ENCODE measurements around the gene RARS2.

RARS2 gene

DNA sequence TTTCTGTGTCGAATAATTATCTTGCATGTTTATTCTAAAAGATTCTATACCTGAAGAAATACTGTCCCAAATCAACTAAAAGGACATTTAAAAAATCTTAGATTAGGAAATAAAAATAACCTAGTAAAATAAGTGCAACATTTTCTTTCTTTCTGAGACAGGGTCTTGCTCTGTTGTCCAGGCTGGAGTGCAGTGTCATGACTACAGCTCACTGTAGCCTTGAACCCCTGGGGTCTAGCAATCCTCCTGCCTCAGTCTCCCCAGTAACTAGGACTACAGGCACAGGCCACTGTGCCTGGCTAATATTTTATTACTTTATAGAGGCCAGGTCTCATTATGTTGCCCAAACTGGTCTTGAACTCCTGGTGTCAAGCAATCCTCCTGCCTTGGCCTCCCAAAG is 48.7 kb downstream of the RARS2 start:
- Histone ChIP-seq H3K4me1 (ENCODE audit: insufficient read depth, low read length) (no peaks in the 10 kb centered on the region), H3K27me3 (ENCODE audit: control insufficient read depth in 1 of 2, insufficient read depth in 2 of 2, low read length in 2 of 2) (no peaks in the 10 kb centered on the region), H3K4me3 (ENCODE audit: low read depth in 1 of 2, low read length in 2 of 2) (no peak overlapping the region), H3K27ac (ENCODE audit: low read depth, low read length) (no peak overlapping the region), H3K36me3 (ENCODE audit: insufficient read depth, low read length) (peaks cover 26% of the 10 kb centered on the region), H3K9ac (ENCODE audit: low read length) (no peak overlapping the region), H3K9me3 (ENCODE audit: low read length) (no peaks in the 10 kb centered on the region)

DNA sequence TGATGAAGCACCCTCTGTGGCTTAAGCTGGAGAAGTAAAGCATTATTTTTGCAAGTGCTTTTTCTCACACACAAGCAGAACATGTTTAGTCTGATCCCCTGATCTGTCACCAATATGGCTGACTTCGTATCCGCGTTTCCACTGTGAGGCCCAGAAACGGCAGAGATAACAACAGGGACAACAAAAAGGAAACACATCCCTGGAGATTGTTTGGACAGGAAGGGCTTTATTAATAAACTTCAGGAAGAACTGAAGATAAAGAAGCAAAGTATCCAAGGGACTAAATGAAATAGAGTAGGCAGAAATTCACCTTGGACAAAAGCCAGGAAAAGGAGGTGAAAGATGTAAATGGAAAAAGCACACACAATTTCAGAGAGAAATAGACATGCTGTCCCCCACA is 49.2 kb downstream of the RARS2 start:
- no peaks in the 10 kb centered on the region for H3K4me1 ChIP-seq (ENCODE audit: insufficient read depth, low read length)
- H3K9me3 ChIP-seq (ENCODE audit: low read length), result no peaks in the 10 kb centered on the region
- no peak overlapping the region for H3K4me3 ChIP-seq (ENCODE audit: low read depth in 1 of 2, low read length in 2 of 2)
- H3K27ac ChIP-seq (ENCODE audit: low read depth, low read length), result no peak overlapping the region
- no peak overlapping the region for H3K9ac ChIP-seq (ENCODE audit: low read length)
- peaks cover 26% of the 10 kb centered on the region for H3K36me3 ChIP-seq (ENCODE audit: insufficient read depth, low read length)
- no peaks in the 10 kb centered on the region for H3K27me3 ChIP-seq (ENCODE audit: control insufficient read depth in 1 of 2, insufficient read depth in 2 of 2, low read length in 2 of 2)

DNA sequence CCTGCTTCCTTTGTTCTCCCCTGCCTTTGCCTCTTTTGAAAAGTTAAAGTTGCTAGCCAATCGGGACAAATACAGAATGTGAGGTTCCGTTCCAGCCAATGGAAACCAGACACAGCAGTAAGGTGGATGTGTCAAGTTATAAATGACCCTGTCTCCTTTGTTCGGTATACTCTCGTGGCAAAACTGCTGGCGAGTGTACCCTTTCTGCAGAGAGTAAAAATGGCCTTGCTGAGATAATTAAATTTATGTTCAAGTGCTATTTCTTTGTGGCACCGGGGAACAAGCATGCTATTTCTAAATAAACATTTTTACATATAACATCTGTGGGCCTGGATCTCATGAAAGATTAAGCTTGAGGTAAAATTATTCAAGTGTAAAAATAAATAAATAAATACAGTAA is 50.2 kb downstream of the RARS2 start:
- Histone ChIP-seq H3K27ac (ENCODE audit: low read depth, low read length) (no peak overlapping the region), H3K9ac (ENCODE audit: low read length) (no peak overlapping the region), H3K9me3 (ENCODE audit: low read length) (no peaks in the 10 kb centered on the region), H3K4me1 (ENCODE audit: insufficient read depth, low read length) (no peaks in the 10 kb centered on the region), H3K4me3 (ENCODE audit: low read depth in 1 of 2, low read length in 2 of 2) (no peak overlapping the region), H3K27me3 (ENCODE audit: control insufficient read depth in 1 of 2, insufficient read depth in 2 of 2, low read length in 2 of 2) (no peaks in the 10 kb centered on the region), H3K36me3 (ENCODE audit: insufficient read depth, low read length) (peaks cover 19% of the 10 kb centered on the region)

DNA sequence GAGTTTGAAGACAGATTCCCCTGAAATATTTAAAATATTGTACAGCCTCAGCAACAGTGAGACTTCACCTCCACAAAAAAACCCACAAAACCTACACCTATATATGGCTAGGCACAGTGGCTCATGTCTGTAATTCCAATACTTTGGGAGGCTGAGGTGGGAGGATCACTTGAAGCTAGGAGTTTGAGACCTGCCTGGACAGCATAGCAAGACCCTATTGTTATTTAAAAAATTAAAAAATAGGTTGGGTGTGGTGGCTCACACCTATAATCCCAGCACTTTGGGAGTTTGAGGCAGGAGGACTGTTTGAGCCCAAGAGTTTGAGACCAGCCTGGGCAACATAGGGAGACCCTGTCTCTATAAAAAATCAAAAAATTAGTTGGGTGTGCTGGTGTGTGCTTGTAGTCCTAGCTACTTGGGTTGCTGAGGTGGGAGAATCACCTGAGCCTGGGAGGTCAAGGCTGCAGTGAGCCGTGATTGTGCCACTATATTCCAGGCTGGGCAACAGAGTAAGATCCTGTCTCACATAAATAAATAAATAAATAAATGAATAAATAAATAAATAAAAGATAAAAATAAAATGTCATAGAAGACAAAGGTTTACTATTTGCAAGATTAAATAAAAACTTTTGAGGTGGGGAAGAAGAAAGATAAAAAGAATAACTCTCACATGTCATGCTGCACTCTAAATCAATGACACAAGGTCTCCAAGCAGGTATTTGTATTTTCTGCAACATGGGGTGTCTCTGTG is 51.1 kb downstream of the RARS2 start:
- Histone ChIP-seq H3K36me3 (ENCODE audit: insufficient read depth, low read length) (peaks cover 13% of the 10 kb centered on the region), H3K4me3 (ENCODE audit: low read depth in 1 of 2, low read length in 2 of 2) (no peak overlapping the region), H3K4me1 (ENCODE audit: insufficient read depth, low read length) (no peaks in the 10 kb centered on the region), H3K9ac (ENCODE audit: low read length) (no peak overlapping the region), H3K9me3 (ENCODE audit: low read length) (no peaks in the 10 kb centered on the region), H3K27ac (ENCODE audit: low read depth, low read length) (no peak overlapping the region), H3K27me3 (ENCODE audit: control insufficient read depth in 1 of 2, insufficient read depth in 2 of 2, low read length in 2 of 2) (no peaks in the 10 kb centered on the region)

DNA sequence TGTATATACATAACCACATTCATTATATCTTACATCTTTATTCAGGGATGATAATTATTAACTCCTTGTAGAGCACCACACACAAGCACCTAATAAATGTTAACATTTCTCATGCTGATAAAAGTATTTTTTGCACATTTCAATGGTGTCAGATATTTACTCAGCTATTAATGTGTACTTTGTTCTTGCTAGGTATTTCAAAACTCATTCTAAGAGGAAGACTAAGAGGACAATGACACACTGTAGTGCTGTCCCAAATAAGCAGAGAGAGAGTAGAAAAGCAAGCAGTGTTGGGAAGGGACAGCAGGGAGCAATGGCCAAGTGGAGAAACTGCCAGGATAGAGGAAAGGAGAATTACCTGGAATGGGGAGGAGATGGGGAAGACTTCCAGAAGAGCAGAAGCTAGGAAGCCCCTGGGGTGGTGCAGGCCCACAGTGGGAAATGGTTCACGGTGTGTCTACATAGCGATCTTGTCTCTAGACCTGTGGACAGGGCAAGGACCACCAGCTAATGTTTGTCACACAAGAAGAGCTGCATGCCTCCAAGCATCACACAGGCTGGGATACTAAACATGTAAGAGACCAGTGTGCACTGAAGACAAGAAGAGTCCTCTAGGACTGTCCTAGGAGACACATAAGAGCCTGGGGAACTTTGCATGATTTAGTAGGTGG is 55.3 kb downstream of the RARS2 start:
- H3K27ac ChIP-seq (ENCODE audit: low read depth, low read length), result no peak overlapping the region
- no peaks in the 10 kb centered on the region for H3K27me3 ChIP-seq (ENCODE audit: control insufficient read depth in 1 of 2, insufficient read depth in 2 of 2, low read length in 2 of 2)
- H3K9me3 ChIP-seq (ENCODE audit: low read length), result no peaks in the 10 kb centered on the region
- no peak overlapping the region for H3K9ac ChIP-seq (ENCODE audit: low read length)
- no peaks in the 10 kb centered on the region for H3K4me1 ChIP-seq (ENCODE audit: insufficient read depth, low read length)
- H3K4me3 ChIP-seq (ENCODE audit: low read depth in 1 of 2, low read length in 2 of 2), result no peak overlapping the region
- H3K36me3 ChIP-seq (ENCODE audit: insufficient read depth, low read length), result peaks cover 25% of the 10 kb centered on the region

DNA sequence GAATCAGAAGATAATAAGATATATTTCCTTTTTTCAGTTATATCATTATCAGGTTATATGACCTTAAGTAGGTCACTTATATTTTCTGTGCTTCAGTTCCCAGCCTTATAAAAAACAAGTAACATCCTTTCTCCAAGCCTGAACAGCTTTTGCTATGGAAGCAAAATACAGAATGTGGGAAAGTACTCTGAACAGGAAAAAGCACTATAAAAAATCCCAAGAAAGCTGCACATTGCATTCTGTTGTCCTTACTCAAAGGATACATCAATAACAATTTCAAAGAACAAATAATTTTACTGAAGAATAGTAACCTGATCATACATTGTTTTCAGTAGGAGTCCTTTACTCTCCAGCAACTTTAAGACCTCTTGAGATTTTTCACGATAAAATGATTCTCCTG is 60.6 kb downstream of the RARS2 start:
- H3K36me3 ChIP-seq (ENCODE audit: insufficient read depth, low read length), result peaks cover 12% of the 10 kb centered on the region
- H3K9ac ChIP-seq (ENCODE audit: low read length), result no peak overlapping the region
- H3K4me1 ChIP-seq (ENCODE audit: insufficient read depth, low read length), result no peaks in the 10 kb centered on the region
- no peak overlapping the region for H3K4me3 ChIP-seq (ENCODE audit: low read depth in 1 of 2, low read length in 2 of 2)
- H3K27ac ChIP-seq (ENCODE audit: low read depth, low read length), result no peak overlapping the region
- H3K27me3 ChIP-seq (ENCODE audit: control insufficient read depth in 1 of 2, insufficient read depth in 2 of 2, low read length in 2 of 2), result no peaks in the 10 kb centered on the region
- no peaks in the 10 kb centered on the region for H3K9me3 ChIP-seq (ENCODE audit: low read length)

DNA sequence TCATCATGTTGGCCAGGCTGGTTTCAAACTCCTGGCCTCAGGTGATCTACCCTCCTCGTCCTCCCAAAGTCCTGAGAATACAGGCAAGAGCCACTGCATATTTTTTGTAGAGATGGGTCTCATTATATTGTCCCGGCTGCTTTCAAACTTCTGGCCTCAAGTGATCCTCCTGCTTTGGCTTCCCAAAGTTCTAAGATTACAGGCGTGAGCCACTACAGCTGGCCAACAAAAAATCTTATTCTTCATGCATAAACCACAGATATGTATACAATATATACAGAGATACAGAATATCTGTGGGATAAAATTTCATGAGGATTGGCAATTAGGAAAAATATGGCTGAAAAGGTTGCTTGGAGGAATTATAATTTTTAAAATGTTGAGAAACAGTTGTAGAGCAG is 67.1 kb downstream of the RARS2 start:
- Histone ChIP-seq H3K36me3 (ENCODE audit: insufficient read depth, low read length) (peaks cover 20% of the 10 kb centered on the region), H3K27me3 (ENCODE audit: control insufficient read depth in 1 of 2, insufficient read depth in 2 of 2, low read length in 2 of 2) (no peaks in the 10 kb centered on the region), H3K9ac (ENCODE audit: low read length) (no peak overlapping the region), H3K27ac (ENCODE audit: low read depth, low read length) (no peak overlapping the region), H3K4me3 (ENCODE audit: low read depth in 1 of 2, low read length in 2 of 2) (no peak overlapping the region), H3K4me1 (ENCODE audit: insufficient read depth, low read length) (no peaks in the 10 kb centered on the region), H3K9me3 (ENCODE audit: low read length) (no peaks in the 10 kb centered on the region)

DNA sequence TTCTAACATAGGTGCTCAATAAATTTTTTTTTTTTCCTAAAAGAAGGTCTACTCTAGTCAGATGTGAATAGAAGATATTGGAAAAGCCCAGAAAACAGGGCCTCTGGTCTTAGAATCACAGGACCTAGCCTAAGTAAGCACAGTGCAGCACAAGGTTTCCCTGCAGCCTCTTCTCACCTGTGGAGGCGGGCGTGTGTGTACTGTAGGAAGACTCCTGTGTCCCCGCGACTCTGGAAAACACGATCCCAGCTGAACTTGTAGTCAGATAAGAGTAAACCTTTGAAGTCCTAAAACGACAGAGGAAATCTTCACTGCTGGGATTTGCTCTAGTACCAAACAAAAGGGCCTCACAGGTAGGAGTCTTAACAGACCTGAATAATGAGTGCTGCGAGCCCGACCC is 71.3 kb downstream of the RARS2 start:
- Histone ChIP-seq H3K27ac (ENCODE audit: low read depth, low read length) (no peak overlapping the region), H3K9me3 (ENCODE audit: low read length) (no peaks in the 10 kb centered on the region), H3K4me1 (ENCODE audit: insufficient read depth, low read length) (no peaks in the 10 kb centered on the region), H3K36me3 (ENCODE audit: insufficient read depth, low read length) (peaks cover 47% of the 10 kb centered on the region), H3K27me3 (ENCODE audit: control insufficient read depth in 1 of 2, insufficient read depth in 2 of 2, low read length in 2 of 2) (no peaks in the 10 kb centered on the region), H3K9ac (ENCODE audit: low read length) (no peak overlapping the region), H3K4me3 (ENCODE audit: low read depth in 1 of 2, low read length in 2 of 2) (no peak overlapping the region)

DNA sequence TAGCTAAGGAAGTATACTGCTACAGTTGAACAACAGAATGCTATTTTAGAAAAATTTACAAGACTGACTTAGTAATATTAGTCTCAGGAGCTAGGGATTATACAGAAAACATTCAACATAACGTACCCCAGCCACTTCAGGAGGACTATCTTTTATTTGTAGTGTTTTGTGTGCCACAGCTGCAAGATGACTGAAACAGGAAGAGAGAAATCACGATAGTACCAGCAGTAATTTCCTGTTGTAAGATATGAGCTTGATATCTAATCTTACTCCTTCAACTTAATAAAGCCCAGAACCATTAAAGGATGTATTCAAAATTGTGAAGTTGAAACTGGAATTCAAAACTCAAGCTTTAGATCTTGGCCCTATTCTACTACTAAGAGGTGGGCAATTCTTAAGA is 75.0 kb downstream of the RARS2 start:
- no peak overlapping the region for H3K27ac ChIP-seq (ENCODE audit: low read depth, low read length)
- no peaks in the 10 kb centered on the region for H3K27me3 ChIP-seq (ENCODE audit: control insufficient read depth in 1 of 2, insufficient read depth in 2 of 2, low read length in 2 of 2)
- H3K9me3 ChIP-seq (ENCODE audit: low read length), result no peaks in the 10 kb centered on the region
- H3K36me3 ChIP-seq (ENCODE audit: insufficient read depth, low read length), result peaks cover 66% of the 10 kb centered on the region
- H3K9ac ChIP-seq (ENCODE audit: low read length), result no peak overlapping the region
- no peak overlapping the region for H3K4me3 ChIP-seq (ENCODE audit: low read depth in 1 of 2, low read length in 2 of 2)
- no peaks in the 10 kb centered on the region for H3K4me1 ChIP-seq (ENCODE audit: insufficient read depth, low read length)

DNA sequence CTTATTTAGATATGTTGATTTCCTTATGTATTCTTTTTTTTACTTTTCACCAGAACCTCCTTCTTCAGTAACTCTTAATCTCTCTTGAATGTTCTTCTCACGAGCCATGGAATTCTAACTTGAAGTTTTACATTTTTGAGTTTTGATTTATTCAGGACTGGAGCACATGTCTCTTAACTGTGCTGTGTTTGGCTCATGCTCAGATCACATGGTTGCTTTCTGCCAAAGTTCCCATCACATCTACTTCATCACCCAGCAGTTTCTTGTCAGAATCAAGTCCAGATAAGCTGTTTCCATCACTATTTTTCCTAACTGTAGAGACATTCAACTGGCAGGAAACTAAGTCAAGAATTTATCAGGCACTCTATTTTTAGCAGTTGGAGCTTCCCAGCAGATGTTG is 85.3 kb downstream of the RARS2 start:
- Histone ChIP-seq H3K4me1 (ENCODE audit: insufficient read depth, low read length) (no peaks in the 10 kb centered on the region), H3K27ac (ENCODE audit: low read depth, low read length) (no peak overlapping the region), H3K4me3 (ENCODE audit: low read depth in 1 of 2, low read length in 2 of 2) (no peak overlapping the region), H3K36me3 (ENCODE audit: insufficient read depth, low read length) (peaks cover 22% of the 10 kb centered on the region), H3K9me3 (ENCODE audit: low read length) (no peaks in the 10 kb centered on the region), H3K27me3 (ENCODE audit: control insufficient read depth in 1 of 2, insufficient read depth in 2 of 2, low read length in 2 of 2) (no peaks in the 10 kb centered on the region), H3K9ac (ENCODE audit: low read length) (no peak overlapping the region)

DNA sequence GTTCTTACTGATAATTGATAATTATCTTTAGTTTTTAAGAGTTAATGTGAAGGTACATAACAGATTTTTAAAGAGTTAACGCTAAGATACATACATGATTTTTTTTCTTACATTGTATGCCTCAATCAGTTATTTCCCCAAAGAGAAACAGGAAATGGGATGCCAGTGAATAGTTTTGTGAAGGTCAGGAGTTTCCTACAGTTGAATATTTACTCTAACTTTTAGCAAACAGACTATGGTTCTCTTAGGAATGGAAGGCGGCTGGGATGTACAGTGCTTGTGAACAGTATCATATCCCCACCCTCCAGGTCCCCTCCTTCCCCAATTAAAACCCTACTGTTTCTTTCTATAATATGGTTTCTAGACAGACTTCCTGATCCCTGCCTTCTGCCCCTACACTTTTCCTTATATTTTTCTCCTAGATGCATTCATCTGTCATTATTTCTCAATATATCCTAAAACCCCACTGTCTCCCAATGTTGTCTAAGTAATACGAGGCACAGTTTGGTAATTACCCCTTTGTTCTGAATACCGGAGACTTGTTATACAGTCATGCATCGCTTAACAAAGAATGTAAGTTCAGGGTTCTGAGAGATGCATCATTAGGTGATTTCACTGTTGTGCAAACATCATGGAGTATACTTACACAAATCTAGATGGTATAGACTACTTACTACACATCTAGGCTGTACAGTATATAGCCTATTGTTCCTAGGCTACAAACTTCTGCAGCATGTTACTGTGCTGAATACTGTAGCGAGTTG is 87.8 kb downstream of the RARS2 start:
- no peak overlapping the region for H3K4me3 ChIP-seq (ENCODE audit: low read depth in 1 of 2, low read length in 2 of 2)
- no peak overlapping the region for H3K9ac ChIP-seq (ENCODE audit: low read length)
- no peak overlapping the region for H3K27ac ChIP-seq (ENCODE audit: low read depth, low read length)
- no peaks in the 10 kb centered on the region for H3K4me1 ChIP-seq (ENCODE audit: insufficient read depth, low read length)
- no peaks in the 10 kb centered on the region for H3K9me3 ChIP-seq (ENCODE audit: low read length)
- no peaks in the 10 kb centered on the region for H3K27me3 ChIP-seq (ENCODE audit: control insufficient read depth in 1 of 2, insufficient read depth in 2 of 2, low read length in 2 of 2)
- peaks cover 10% of the 10 kb centered on the region for H3K36me3 ChIP-seq (ENCODE audit: insufficient read depth, low read length)

Measured in muscle layer of colon (tissue), 2 donors.